ENCODE results near the gene EMD.

EMD gene

DNA sequence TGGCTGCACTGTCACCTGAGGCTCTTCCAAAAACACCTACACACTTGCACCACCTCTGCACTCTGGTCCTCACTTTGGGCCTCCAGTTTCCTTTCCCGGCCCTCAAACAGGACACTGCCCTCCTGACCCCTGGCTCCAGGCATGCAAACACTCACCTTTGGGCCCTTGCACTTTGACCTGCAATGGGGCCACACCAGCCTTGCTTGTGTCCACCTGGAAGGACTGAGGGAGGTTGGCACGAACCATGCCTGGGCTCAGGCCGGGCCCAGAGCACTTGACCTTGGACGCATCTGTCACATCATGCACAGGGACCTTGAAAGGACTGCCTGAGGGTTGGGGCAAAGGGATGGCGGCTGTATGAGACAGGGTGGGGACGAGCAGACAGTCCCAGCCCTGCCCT, 20.3 kb upstream of the EMD start:
- H3K27ac ChIP-seq: no peak overlapping the region
- H3K27me3 ChIP-seq (replicated peaks): no peaks in the 10 kb centered on the region
- H3K36me3 ChIP-seq (replicated peaks): peaks cover 91% of the 10 kb centered on the region
- TF ChIP-seq CTCF (IDR thresholded peaks at IDR 0.05; ENCODE audit: low read depth, low read length, missing control alignments): no peak
- no peak overlapping the region for H3K4me3 ChIP-seq (ENCODE audit: low read depth, low read length)
- in situ Hi-C loops (cut with HindIII; ENCODE audit: low pct_ligation_motif_present, low sequenced_read_pairs): no loop called here
- no peak for DNase-seq

DNA sequence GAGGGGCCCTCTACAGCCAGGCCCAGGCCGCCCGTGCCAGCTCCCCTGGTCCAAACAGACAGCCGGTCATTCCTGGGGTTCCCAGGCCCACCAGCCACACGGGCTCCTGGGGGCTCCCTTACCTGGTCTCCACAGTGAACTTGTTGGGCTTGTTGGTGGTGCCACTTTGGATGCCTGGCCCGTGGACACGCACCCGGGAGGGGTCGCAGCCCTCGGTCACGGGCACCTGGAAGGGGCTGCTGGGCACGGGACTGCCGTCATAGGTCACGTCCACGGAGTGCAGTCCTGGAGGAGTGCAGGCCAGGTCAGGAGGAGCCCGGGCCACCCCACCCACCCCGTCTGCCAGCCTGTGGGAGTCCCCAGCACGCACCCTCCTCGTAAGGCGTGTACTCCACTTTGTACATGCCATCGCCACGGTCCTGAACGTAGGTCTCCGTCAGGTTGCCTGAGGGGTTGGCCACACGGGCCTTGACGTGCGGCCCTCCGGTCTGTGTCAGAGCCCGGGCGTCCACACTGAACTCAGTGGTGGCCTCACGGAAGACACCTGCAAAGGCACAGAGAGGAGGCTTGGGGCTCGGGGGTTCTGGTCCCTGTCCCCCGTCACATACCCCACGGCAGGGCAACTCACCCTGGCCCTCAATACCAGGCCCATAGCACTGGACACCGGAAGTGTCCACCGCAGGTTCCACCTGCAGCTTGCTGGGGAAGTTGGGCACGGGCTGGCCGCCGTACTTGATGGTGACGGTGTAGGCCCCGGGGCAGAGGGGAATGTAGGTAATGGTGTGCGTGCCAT, 19.5 kb upstream of the EMD start:
- H3K27ac ChIP-seq: no peak overlapping the region
- no peak for TF ChIP-seq CTCF (IDR thresholded peaks at IDR 0.05; ENCODE audit: low read depth, low read length, missing control alignments)
- DNase-seq: no peak
- no peaks in the 10 kb centered on the region for H3K27me3 ChIP-seq (replicated peaks)
- H3K36me3 ChIP-seq (replicated peaks): peaks cover 84% of the 10 kb centered on the region
- in situ Hi-C loops (cut with HindIII; ENCODE audit: low pct_ligation_motif_present, low sequenced_read_pairs): no loop called here
- H3K4me3 ChIP-seq (ENCODE audit: low read depth, low read length): no peak overlapping the region

DNA sequence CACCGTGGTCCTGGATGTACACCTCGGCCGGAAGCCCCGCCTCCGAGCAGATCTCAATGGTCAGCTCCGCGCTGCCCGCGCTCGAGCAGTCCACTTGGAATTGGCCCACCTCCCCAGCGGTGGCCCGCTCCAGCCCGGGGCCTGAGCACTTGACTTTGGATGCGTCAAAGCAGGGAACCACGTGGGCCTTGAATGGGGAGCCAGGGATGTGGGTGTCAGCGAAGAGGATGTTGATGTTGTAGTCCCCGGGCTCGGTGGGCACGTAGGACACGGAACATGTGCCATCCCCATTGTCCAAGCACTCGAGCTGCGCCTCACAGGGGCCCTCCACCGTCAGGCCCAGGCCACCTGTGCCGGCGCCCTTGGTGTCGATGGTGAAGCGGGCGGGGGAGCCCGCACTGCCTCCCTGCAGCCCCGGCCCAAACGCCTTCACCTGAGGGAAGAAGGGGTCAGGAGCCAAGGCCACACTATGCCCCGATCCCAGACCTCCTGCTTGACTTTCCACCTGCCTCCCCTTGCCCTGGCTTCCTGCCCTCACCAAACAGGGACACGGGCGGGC, 18.9 kb upstream of the EMD start:
- H3K27me3 ChIP-seq (replicated peaks): no peaks in the 10 kb centered on the region
- no peak overlapping the region for H3K27ac ChIP-seq
- no peak overlapping the region for H3K4me3 ChIP-seq (ENCODE audit: low read depth, low read length)
- TF ChIP-seq CTCF (IDR thresholded peaks at IDR 0.05; ENCODE audit: low read depth, low read length, missing control alignments): no peak
- in situ Hi-C loops (cut with HindIII; ENCODE audit: low pct_ligation_motif_present, low sequenced_read_pairs): no loop called here
- peaks cover 82% of the 10 kb centered on the region for H3K36me3 ChIP-seq (replicated peaks)
- no peak for DNase-seq

GRCh38 chrX:154362085-154362742, 16.9 kb upstream of the EMD start:
- DNase-seq: no peak
- no peak overlapping the region for H3K4me3 ChIP-seq (ENCODE audit: low read depth, low read length)
- H3K27ac ChIP-seq: no peak overlapping the region
- H3K36me3 ChIP-seq (replicated peaks): peaks cover 79% of the 10 kb centered on the region
- in situ Hi-C loops (cut with HindIII; ENCODE audit: low pct_ligation_motif_present, low sequenced_read_pairs): no loop called here
- TF ChIP-seq CTCF (IDR thresholded peaks at IDR 0.05; ENCODE audit: low read depth, low read length, missing control alignments): no peak
- no peaks in the 10 kb centered on the region for H3K27me3 ChIP-seq (replicated peaks)

GRCh38 chrX:154363706-154364439, 15.2 kb upstream of the EMD start:
- peaks cover 74% of the 10 kb centered on the region for H3K36me3 ChIP-seq (replicated peaks)

More at GRCh38 chrX:154363706-154364439, 15.2 kb upstream of the EMD start:
- no peak for DNase-seq
- in situ Hi-C loops (cut with HindIII; ENCODE audit: low pct_ligation_motif_present, low sequenced_read_pairs): no loop called here
- Histone ChIP-seq H3K27me3 (replicated peaks) (no peaks in the 10 kb centered on the region), H3K27ac (no peak overlapping the region), H3K4me3 (ENCODE audit: low read depth, low read length) (no peak overlapping the region)
- TF ChIP-seq CTCF (IDR thresholded peaks at IDR 0.05; ENCODE audit: low read depth, low read length, missing control alignments): no peak

Data from brain microvascular endothelial cell (primary cell).